Ishikawa (cell line): ENCODE data around the gene PRICKLE3.

Source experiments
- CEBPB ChIP-seq: IDR thresholded peaks from 2 replicates; pipeline ENCODE4 v1.6.1; 2012
- CREB1 ChIP-seq: IDR thresholded peaks from 2 replicates; pipeline ENCODE4 v1.6.1; 2012; ENCODE audit warnings: low read depth
- EGR1 ChIP-seq: IDR thresholded peaks from 2 replicates; pipeline ENCODE4 v1.6.1; 2012
- EP300 ChIP-seq: IDR thresholded peaks from 2 replicates; pipeline ENCODE4 v1.6.1; 2012; ENCODE audit warnings: borderline replicate concordance
- FOXM1 ChIP-seq: IDR thresholded peaks from 2 replicates; pipeline ENCODE4 v1.6.1; 2012; ENCODE audit warnings: low read depth, borderline replicate concordance
- NFIC ChIP-seq: IDR thresholded peaks from 2 replicates; pipeline ENCODE4 v1.6.1; 2012
- RAD21 ChIP-seq: IDR thresholded peaks from 2 replicates; pipeline ENCODE4 v1.6.1; 2012; ENCODE audit warnings: low read depth
- REST ChIP-seq: IDR thresholded peaks from 2 replicates; pipeline ENCODE4 v1.6.1; 2012; ENCODE audit warnings: low read depth, mild to moderate bottlenecking
- TAF1 ChIP-seq: IDR thresholded peaks from 2 replicates; pipeline ENCODE4 v1.6.1; 2012; ENCODE audit warnings: low read depth, mild to moderate bottlenecking
- TCF12 ChIP-seq: IDR thresholded peaks from 2 replicates; pipeline ENCODE4 v1.6.1; 2012; ENCODE audit warnings: low read depth
- TEAD4 ChIP-seq: IDR thresholded peaks from 2 replicates; pipeline ENCODE4 v1.6.1; 2012
- YY1 ChIP-seq: IDR thresholded peaks from 2 replicates; pipeline ENCODE4 v1.6.1; 2012; ENCODE audit warnings: low read depth
- ZBTB7A ChIP-seq: IDR thresholded peaks from 2 replicates; pipeline ENCODE4 v1.6.1; 2012; ENCODE audit warnings: low read depth
- TF ChIP-seq, protein P1 (sequence below): IDR thresholded peaks from 2 replicates; pipeline ENCODE4 v1.6.1; 2012
- TF ChIP-seq, protein P2 (sequence below): IDR thresholded peaks from 2 replicates; pipeline ENCODE4 v1.6.1; 2012

The PRICKLE3 gene

DNA sequence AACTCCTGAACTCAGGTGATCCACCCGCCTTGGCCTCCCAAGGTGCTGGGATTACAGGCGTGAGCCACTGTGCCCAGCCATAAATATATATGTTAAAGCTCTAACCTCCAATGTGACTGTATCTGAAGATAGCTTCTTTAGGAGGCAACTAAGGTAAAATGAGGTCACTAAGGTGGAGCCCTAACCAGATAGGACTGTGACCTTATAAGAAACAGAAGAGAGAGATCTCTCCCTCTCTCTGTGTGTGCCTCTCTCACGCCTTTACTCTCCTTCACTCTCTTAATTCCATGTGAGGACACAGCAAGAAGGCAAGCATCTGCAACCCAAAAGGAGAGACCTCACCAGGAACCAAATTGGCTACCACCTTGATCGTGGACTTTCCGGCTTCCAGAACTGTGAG lies 24.5 kb downstream of the PRICKLE3 start:
- TF ChIP-seq TEAD4 (no peak), EP300 (no peak), TAF1 (no peak), NFIC (no peak), REST (no peak), FOXM1 (no peak)

DNA sequence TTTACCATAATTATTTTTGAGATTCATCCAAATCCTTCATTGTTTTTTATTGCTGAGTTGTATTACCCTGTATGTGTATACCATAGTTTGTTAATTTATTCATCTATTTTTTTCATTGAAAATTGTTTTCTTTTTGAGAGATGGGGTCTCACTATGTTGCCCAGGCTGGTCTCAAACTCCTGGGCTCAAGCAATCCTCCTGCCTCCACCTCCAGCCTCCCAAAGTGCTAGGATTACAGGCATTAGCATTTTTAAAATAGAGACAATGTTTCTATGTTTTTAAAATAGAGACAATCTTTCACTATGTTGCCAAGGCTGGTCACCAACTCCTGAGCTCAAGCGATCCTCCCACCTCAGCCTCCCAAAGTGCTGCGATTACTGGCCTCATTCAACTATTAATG lies 25.3 kb downstream of the PRICKLE3 start:
- TF ChIP-seq YY1 (no peak), FOXM1 (no peak), EGR1 (no peak), TEAD4 (no peak), RAD21 (no peak), REST (no peak), CEBPB (no peak), ZBTB7A (no peak), TAF1 (no peak), EP300 (no peak), CREB1 (no peak), TCF12 (no peak), NFIC (no peak)
- TF ChIP-seq, protein P1, sequence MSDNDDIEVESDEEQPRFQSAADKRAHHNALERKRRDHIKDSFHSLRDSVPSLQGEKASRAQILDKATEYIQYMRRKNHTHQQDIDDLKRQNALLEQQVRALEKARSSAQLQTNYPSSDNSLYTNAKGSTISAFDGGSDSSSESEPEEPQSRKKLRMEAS, result no peak
- TF ChIP-seq, protein P2, sequence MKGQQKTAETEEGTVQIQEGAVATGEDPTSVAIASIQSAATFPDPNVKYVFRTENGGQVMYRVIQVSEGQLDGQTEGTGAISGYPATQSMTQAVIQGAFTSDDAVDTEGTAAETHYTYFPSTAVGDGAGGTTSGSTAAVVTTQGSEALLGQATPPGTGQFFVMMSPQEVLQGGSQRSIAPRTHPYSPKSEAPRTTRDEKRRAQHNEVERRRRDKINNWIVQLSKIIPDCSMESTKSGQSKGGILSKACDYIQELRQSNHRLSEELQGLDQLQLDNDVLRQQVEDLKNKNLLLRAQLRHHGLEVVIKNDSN, result no peak

DNA sequence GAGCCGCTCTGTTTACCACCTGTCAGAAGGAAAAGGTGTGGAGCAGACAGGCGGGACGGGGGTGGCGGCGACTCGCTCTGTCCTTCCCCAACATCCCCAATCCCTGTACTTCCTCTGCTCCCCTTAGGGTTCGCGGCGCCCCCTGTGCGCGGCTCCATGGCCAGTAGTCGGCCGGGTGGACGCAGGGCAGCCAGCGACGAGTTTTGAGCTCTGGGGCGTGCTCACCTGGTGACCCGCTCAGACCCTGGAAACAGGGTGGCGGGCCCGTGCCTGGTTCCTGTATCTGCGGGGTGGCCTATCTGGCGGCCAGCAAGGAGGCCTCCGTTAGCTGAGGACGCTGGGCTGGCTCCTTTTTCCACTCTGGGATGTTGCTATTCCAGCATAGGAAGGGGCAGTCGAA lies 29.0 kb downstream of the PRICKLE3 start:
- TF ChIP-seq NFIC (no peak), TCF12 (no peak)

DNA sequence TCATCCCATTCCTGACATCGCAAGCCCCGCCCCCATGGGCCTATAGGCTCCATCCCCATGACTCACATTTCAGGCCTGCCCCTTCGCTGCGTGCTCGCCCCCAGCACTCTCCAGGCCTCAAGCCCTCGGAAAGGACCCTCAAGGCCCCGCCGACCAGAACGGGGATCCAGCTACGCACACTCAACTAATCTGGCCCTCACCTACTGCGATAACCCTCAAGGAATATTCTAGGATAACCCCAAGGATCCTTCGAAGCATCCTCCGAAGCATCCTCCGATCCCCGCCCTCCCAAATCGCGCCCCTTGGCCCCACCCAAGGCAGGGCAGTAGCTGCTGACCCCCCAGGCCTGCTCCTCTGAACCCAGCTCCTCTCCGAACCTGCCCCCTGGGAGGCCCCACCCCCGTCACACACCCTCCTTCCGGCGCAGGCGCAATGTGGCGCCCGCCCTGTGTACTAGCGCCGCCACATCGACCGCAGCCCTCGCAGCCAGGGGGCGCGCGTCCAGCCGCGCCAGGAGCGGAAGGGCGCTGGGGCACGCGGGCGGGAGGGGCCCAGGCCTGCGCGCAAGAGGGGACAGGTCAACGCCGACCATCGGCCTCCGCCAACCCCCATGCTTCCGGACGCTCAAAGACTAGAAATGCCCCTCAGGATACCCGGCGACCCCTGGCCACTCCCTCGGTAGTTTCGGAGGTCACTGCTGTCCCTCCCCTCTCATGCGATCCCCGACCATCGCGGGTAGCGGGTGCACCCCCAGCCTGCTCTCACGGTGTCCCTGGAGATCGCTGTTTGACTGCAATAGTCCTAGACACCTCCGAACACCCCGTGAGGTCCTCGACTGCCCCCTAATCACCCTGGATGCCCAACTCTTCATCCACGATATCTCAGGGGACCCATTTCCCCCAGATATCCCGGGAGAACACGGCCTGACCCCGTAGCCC lies 30.0 kb downstream of the PRICKLE3 start:
- TF ChIP-seq RAD21 (peak; percentile 27; the same call in 1 of the 2 replicates), REST (no peak)
- TF ChIP-seq, protein P1, result peak; percentile 68; the same call in 1 of the 2 replicates

- TF ChIP-seq EGR1 (no peak), TAF1 (no peak), CREB1 (no peak), FOXM1 (no peak), EP300 (no peak)
These were observed 30.8 kb downstream of the PRICKLE3 start for GRCh38 chrX:49155243-49155899.
